HG03175 (cell line): Measurements from ENCODE around the gene ZNF300.
"Not testable (repeated sequence)": the region's sequence is repeated elsewhere in the genome, so short reads cannot be mapped to it uniquely, and the experiment has no call there.

Source experiments
- ATAC-seq: cut with Tn5 transposase; IDR thresholded peaks from one replicate; pipeline ENCODE4 v1.9.1; 2021; ENCODE audit warnings: mild to moderate bottlenecking, moderate library complexity; ENCODE audit not compliant: unreplicated experiment

ZNF300 gene

DNA sequence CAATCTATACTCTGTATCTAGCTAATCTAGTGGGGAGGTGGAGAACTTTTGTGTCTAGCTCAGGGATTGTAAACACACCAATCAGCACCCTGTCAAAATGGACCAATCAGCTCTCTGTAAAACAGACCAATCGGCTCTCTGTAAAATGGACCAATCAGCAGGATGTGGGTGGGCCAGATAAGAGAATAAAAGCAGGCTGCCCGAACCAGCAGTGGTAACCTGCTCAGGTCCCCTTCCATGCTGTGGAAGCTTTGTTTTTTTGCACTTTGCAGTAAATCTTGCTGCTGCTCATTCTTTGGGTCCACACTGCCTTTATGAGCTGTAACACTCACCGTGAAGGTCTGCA, 58.5 kb downstream of the ZNF300 start, which contains the start of gene IRGM:
Gene IRGM, plus strand, starts transcription at position 214 of the 346 bp plus-strand sequence. CDS start 1,603 bp downstream, outside the sequence.
- ATAC-seq: not testable (repeated sequence)

DNA sequence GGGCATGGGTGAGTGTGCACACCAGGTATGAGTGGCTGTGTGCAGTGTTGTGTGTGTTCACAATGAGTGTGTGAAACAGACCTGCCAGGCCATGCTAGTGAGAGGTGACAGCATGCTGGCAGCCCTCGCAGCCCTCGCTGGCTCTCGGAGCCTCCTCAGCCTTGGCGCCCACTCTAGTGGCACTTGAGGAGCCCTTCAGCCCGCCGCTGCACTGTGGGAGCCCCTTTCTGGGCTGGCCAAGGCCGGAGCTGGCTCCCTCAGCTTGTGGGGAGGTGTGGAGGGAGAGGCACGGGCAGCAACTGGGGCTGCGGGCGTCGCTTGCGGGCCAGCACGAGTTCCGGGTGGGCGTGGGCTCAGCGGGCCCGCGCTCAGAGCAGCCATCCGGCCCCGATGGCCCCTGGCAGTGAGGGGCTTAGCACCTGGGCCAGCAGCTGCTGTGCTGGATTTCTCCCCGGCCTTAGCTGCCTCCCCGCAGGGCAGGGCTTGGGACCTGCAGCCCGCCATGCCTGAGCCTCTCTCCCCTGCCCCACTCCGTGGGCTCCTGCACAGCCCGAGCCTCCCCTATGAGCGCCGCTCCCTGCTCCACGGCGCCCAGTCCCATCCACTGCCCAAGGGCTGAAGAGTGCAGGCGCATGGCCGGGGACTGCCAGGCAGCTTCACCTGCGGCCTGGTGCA, 59.5 kb downstream of the ZNF300 start:
- not testable (repeated sequence) for ATAC-seq
